ENCODE data around the gene NRXN3.

NRXN3 gene

DNA sequence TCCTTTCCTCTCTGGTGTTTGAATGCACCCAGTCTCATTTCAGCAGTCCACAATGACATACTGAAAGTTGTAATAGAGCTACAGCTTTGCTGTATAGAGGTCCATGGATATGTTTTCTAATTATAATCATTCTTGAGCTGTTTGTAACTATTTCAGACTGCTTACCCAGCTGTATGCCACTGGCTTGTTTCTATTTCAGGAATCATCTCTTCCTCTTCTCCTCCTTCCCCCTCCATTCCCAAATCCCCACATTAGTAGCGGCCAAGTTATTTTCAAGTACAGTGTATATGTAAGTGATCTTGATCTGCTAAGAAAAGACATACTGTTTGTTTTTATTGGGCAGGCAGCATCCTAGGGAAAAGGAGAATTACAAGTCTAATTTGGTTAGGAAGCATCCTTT lies 1266.2 kb downstream of the NRXN3 start:
- Histone ChIP-seq H3K4me3 (ENCODE audit: low read length) (no peak overlapping the region), H3K36me3 (ENCODE audit: insufficient read depth, low read length) (no peaks in the 10 kb centered on the region), H3K4me1 (ENCODE audit: insufficient read depth, low read length) (peaks cover 36% of the 10 kb centered on the region), H3K27me3 (ENCODE audit: insufficient read depth, low read length) (no peaks in the 10 kb centered on the region), H3K9ac (ENCODE audit: low read depth, low read length) (no peak overlapping the region), H3K9me3 (ENCODE audit: insufficient read depth, low read depth, low read length) (no peaks in the 10 kb centered on the region), H3K27ac (ENCODE audit: low read depth, low read length) (no peak overlapping the region)
- 100% methylated on average over 1 of the region's 1 CpG for WGBS

DNA sequence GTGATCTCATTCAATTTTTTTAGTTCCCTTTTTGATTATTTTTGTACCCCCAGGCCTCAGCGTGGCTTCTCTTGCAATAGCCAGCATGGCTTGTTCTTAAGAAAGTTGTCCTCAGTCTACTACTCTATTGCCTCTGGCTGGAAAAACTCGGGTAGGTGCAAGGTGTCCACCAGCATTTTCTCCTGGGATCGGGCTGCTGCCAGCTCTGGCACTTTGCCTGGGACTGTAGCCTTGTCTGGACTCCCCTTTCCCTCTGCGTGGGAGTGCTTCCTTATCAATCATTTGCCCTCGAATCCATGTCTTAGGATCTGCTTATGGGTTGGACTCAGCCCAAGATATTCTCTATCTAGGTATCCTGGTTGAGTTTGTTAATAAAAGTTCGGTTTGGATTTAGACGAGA lies 1267.8 kb downstream of the NRXN3 start:
- Histone ChIP-seq H3K9ac (ENCODE audit: low read depth, low read length) (no peak overlapping the region), H3K9me3 (ENCODE audit: insufficient read depth, low read depth, low read length) (no peaks in the 10 kb centered on the region), H3K36me3 (ENCODE audit: insufficient read depth, low read length) (no peaks in the 10 kb centered on the region), H3K4me1 (ENCODE audit: insufficient read depth, low read length) (peaks cover 36% of the 10 kb centered on the region), H3K27me3 (ENCODE audit: insufficient read depth, low read length) (no peaks in the 10 kb centered on the region), H3K4me3 (ENCODE audit: low read length) (no peak overlapping the region), H3K27ac (ENCODE audit: low read depth, low read length) (no peak overlapping the region)
- WGBS: 92% methylated on average over 7 of the region's 7 CpGs

DNA sequence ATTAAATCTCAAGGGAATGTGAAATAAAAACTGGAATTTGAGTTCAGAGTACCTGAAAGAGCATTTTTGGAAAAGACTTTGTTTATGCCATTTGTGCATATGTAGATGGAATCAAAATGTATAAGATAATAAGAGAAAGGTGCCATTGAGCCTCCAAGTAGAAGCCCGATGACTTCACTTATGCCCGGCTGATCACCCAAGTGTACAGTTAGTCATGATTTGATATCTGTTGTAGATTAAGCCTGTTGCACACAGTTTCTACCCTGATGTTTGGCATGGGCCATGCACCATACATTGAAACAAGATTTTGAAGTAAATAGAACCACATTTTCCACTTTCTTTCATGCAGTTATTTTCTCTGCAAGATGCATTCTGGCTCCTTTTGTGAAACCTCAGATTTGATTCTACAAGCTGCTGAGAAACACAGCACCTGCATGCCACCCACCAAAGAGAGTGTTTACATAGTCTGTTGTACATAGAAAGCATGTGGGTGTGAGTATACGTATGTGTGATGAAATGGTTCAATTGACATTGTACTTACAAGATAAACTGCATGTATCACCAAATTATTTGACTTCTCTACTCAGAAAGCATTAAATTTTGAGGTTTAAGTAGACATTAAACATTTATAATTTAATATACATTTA lies 1268.6 kb downstream of the NRXN3 start:
- H3K4me1 ChIP-seq (ENCODE audit: insufficient read depth, low read length): peaks cover 36% of the 10 kb centered on the region
- no peaks in the 10 kb centered on the region for H3K9me3 ChIP-seq (ENCODE audit: insufficient read depth, low read depth, low read length)
- H3K27ac ChIP-seq (ENCODE audit: low read depth, low read length): no peak overlapping the region
- no peak overlapping the region for H3K4me3 ChIP-seq (ENCODE audit: low read length)
- no peak overlapping the region for H3K9ac ChIP-seq (ENCODE audit: low read depth, low read length)
- WGBS: 97% methylated on average over 2 of the region's 3 CpGs
- no peaks in the 10 kb centered on the region for H3K36me3 ChIP-seq (ENCODE audit: insufficient read depth, low read length)
- H3K27me3 ChIP-seq (ENCODE audit: insufficient read depth, low read length): no peaks in the 10 kb centered on the region

DNA sequence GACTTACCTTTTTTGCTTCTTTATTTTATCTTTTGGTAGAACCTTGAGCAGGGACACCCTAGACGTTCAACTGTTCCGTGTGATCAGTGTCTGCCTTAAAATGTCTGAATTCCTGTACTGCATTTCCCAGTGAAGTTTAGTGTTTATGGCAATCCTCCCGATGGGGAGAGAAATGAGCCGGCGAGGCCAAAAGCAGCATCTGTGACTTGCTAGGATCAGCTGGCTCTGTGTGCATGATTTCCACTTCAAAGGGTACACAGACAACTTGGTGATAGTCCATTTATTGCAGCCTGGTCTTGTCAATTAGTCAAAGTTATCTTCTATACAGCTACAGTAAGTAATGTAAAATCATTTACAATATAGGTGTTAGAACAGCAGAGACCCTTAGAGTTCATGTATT lies 1272.6 kb downstream of the NRXN3 start:
- 91% methylated on average over 5 of the region's 5 CpGs for WGBS
- H3K36me3 ChIP-seq (ENCODE audit: insufficient read depth, low read length): no peaks in the 10 kb centered on the region
- H3K4me3 ChIP-seq (ENCODE audit: low read length): no peak overlapping the region
- H3K9me3 ChIP-seq (ENCODE audit: insufficient read depth, low read depth, low read length): no peaks in the 10 kb centered on the region
- H3K9ac ChIP-seq (ENCODE audit: low read depth, low read length): no peak overlapping the region
- H3K4me1 ChIP-seq (ENCODE audit: insufficient read depth, low read length): peaks cover 21% of the 10 kb centered on the region
- no peaks in the 10 kb centered on the region for H3K27me3 ChIP-seq (ENCODE audit: insufficient read depth, low read length)
- no peak overlapping the region for H3K27ac ChIP-seq (ENCODE audit: low read depth, low read length)

DNA sequence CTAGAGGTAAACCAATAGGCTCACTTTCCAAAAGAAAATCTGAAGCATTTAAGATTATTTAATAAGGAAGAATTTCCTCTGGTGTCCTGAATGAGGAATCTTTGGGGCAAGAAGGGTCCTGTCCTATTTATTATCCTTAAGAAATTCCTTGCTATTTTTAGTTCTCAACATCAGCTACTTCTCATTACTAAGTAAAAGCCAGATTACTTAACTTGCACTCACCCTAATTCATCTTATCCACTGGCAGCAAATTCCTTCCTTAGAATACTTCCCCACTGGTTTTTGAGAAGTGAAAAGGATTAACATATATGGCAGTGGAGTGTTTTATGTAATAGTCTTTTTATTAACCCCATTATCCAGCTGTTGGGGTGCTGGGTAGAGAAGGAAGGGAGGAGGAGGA lies 1273.4 kb downstream of the NRXN3 start:
- Histone ChIP-seq H3K27ac (ENCODE audit: low read depth, low read length) (no peak overlapping the region), H3K4me1 (ENCODE audit: insufficient read depth, low read length) (peaks cover 19% of the 10 kb centered on the region), H3K36me3 (ENCODE audit: insufficient read depth, low read length) (no peaks in the 10 kb centered on the region), H3K4me3 (ENCODE audit: low read length) (no peak overlapping the region), H3K9ac (ENCODE audit: low read depth, low read length) (no peak overlapping the region), H3K27me3 (ENCODE audit: insufficient read depth, low read length) (no peaks in the 10 kb centered on the region), H3K9me3 (ENCODE audit: insufficient read depth, low read depth, low read length) (no peaks in the 10 kb centered on the region)

DNA sequence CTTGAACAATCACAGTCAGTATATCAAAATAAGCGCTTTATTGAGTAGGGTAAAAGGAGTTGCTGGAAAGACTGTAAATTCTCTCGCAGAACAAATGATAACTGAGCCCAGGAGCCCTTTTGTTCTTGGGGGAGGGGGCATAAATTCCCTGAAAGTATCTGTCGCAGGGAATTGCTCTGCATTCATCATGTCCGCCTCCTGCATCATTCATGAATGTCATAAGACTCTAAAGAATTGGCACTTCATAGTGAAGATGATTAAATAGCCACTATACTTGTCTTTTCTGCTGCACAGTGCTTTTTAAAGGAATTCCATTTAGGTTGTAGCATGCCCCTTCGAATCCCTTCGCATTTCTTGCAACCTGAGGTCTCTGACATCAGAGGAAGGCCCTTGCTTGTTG lies 1278.8 kb downstream of the NRXN3 start:
- Histone ChIP-seq H3K4me1 (ENCODE audit: insufficient read depth, low read length) (no peaks in the 10 kb centered on the region), H3K9me3 (ENCODE audit: insufficient read depth, low read depth, low read length) (no peaks in the 10 kb centered on the region), H3K27me3 (ENCODE audit: insufficient read depth, low read length) (no peaks in the 10 kb centered on the region), H3K9ac (ENCODE audit: low read depth, low read length) (no peak overlapping the region), H3K27ac (ENCODE audit: low read depth, low read length) (no peak overlapping the region), H3K4me3 (ENCODE audit: low read length) (no peak overlapping the region), H3K36me3 (ENCODE audit: insufficient read depth, low read length) (no peaks in the 10 kb centered on the region)
- 95% methylated on average over 6 of the region's 6 CpGs for WGBS

DNA sequence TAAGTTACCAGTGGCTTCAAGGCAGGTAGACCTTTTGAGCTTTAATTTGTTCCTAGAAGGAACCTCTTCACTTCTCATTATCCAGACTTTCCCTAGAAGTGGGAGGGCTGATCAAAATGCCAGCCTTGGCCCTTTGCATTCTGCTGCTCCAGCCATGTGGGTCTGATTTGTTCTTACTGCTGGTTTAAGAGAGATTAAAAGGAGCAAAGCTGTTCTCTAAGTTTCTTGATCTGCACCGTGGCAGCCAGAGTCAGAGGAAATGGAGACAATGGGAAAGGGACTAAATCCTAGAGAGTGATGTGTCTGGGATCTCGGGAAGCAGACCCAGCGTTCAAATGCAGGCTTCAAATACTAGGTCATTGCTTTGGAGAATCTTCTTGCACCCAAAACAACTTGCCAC lies 1281.4 kb downstream of the NRXN3 start:
- no peaks in the 10 kb centered on the region for H3K27me3 ChIP-seq (ENCODE audit: insufficient read depth, low read length)
- no peaks in the 10 kb centered on the region for H3K36me3 ChIP-seq (ENCODE audit: insufficient read depth, low read length)
- no peaks in the 10 kb centered on the region for H3K9me3 ChIP-seq (ENCODE audit: insufficient read depth, low read depth, low read length)
- H3K27ac ChIP-seq (ENCODE audit: low read depth, low read length): no peak overlapping the region
- no peak overlapping the region for H3K9ac ChIP-seq (ENCODE audit: low read depth, low read length)
- 86% methylated on average over 3 of the region's 3 CpGs for WGBS
- H3K4me3 ChIP-seq (ENCODE audit: low read length): no peak overlapping the region
- no peaks in the 10 kb centered on the region for H3K4me1 ChIP-seq (ENCODE audit: insufficient read depth, low read length)

DNA sequence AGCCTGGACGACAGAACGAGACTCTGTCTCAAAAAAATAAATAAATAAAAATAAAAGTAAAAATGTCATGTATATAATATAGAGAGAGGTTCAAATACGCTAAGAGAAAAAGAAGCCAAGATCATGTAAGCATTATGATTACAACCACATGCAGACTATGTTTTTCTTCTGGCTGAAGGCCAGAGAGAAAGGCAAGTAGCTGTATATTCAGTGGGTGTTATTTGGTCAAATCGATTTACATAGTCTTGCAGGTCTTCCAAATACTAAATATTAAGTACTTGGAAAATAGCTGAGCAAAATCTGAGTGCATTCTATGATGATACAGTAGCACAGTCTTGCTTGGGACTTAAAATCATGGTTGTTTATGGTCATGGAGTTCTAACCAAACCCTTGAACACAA lies 1283.1 kb downstream of the NRXN3 start:
- Histone ChIP-seq H3K9me3 (ENCODE audit: insufficient read depth, low read depth, low read length) (no peaks in the 10 kb centered on the region), H3K4me3 (ENCODE audit: low read length) (no peak overlapping the region)

DNA sequence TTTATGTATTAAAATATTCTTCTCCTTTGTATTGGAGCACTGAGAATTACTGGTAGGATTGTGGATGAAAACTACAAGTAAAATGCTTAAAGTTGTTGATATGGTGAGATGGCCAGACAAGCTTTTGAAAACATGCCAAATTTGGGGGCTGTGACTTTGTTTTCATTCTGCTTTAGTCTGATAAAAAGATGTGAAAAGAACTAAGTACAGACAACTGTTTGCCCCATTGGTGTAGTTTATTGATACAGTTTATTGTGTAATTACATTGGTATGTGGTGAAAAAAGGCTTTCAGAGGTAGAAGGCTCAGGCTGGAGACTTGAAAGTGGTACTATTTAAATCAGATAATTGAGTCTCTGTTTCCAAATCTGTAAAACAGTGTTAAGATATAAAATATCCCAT lies 1294.3 kb downstream of the NRXN3 start:
- Histone ChIP-seq H3K27ac (ENCODE audit: low read depth, low read length) (no peak overlapping the region), H3K4me1 (ENCODE audit: insufficient read depth, low read length) (peaks cover 21% of the 10 kb centered on the region), H3K9me3 (ENCODE audit: insufficient read depth, low read depth, low read length) (no peaks in the 10 kb centered on the region), H3K27me3 (ENCODE audit: insufficient read depth, low read length) (no peaks in the 10 kb centered on the region), H3K36me3 (ENCODE audit: insufficient read depth, low read length) (no peaks in the 10 kb centered on the region), H3K9ac (ENCODE audit: low read depth, low read length) (no peak overlapping the region), H3K4me3 (ENCODE audit: low read length) (no peak overlapping the region)

More for the DNA sequence above, 1283.1 kb downstream of the NRXN3 start:
- Histone ChIP-seq H3K36me3 (ENCODE audit: insufficient read depth, low read length) (no peaks in the 10 kb centered on the region), H3K4me1 (ENCODE audit: insufficient read depth, low read length) (no peaks in the 10 kb centered on the region), H3K9ac (ENCODE audit: low read depth, low read length) (no peak overlapping the region), H3K27me3 (ENCODE audit: insufficient read depth, low read length) (no peaks in the 10 kb centered on the region), H3K27ac (ENCODE audit: low read depth, low read length) (no peak overlapping the region)
- 100% methylated on average over 1 of the region's 4 CpGs for WGBS

DNA sequence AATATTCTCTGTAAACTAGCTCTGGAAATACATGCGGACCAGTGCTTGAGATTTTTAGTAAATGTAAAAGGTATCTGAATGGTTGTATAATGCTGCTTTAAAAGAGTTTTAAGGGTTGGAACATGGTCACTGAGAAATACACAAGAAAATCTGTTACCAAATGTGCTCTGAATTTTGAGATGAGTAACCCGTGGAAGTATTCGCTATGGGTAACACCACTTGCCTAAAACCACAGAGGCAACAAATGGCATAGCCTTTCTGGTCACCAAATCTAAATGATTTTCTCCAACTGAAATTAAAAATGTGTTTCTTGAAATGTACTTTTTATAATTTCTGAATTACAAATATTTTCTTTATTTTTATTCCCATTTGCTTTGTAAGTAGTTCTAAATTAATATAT lies 1295.5 kb downstream of the NRXN3 start:
- Histone ChIP-seq H3K4me1 (ENCODE audit: insufficient read depth, low read length) (peaks cover 19% of the 10 kb centered on the region), H3K9me3 (ENCODE audit: insufficient read depth, low read depth, low read length) (no peaks in the 10 kb centered on the region), H3K4me3 (ENCODE audit: low read length) (no peak overlapping the region), H3K27me3 (ENCODE audit: insufficient read depth, low read length) (no peaks in the 10 kb centered on the region), H3K27ac (ENCODE audit: low read depth, low read length) (no peak overlapping the region), H3K36me3 (ENCODE audit: insufficient read depth, low read length) (no peaks in the 10 kb centered on the region), H3K9ac (ENCODE audit: low read depth, low read length) (no peak overlapping the region)
- 97% methylated on average over 3 of the region's 3 CpGs for WGBS

DNA sequence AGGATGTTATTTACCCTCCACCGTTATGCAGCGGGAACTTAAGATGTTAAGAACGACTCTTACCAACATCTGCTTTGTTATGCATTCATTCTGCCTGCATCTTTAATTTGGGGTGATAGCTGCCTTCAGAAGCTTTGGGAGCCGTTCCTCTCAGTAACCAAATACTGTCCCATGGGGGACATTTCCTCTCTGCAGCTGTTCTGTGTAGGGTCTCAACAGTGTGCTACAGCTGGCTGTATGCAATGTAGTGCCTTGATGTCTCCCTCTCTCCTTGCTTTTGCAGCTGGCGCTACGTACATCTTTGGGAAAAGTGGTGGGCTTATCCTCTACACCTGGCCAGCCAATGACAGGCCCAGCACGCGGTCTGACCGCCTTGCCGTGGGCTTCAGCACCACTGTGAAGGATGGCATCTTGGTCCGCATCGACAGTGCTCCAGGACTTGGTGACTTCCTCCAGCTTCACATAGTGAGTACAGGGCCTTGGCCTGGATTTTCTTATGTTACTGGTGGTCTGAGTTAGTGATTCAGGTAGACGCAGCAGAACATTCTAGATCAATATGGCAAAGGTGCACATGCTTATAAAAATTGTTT lies 1296.9 kb downstream of the NRXN3 start:
- Histone ChIP-seq H3K4me1 (ENCODE audit: insufficient read depth, low read length) (peaks cover 14% of the 10 kb centered on the region), H3K9me3 (ENCODE audit: insufficient read depth, low read depth, low read length) (no peaks in the 10 kb centered on the region), H3K4me3 (ENCODE audit: low read length) (no peak overlapping the region), H3K9ac (ENCODE audit: low read depth, low read length) (no peak overlapping the region), H3K36me3 (ENCODE audit: insufficient read depth, low read length) (no peaks in the 10 kb centered on the region), H3K27me3 (ENCODE audit: insufficient read depth, low read length) (no peaks in the 10 kb centered on the region), H3K27ac (ENCODE audit: low read depth, low read length) (no peak overlapping the region)
- 88% methylated on average over 13 of the region's 13 CpGs for WGBS

DNA sequence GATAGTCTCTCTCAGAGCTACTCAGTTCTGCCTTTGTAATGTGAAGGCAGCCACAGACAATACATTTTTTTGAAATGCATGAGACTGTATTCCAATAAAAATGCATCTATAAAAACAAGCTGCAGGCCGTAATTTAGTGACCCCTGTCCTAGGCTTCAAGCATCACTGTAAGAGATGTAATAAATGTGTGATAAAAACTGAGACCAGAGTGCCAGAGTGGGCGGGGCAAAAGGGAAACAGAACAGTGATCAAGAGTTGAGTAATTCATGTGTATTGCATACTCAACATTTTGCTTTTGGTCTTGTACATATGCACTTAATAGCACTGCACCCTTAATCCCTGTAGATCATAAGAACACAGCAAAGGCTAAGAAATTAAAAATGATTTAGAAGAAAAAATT lies 1297.7 kb downstream of the NRXN3 start:
- Histone ChIP-seq H3K9ac (ENCODE audit: low read depth, low read length) (no peak overlapping the region), H3K27ac (ENCODE audit: low read depth, low read length) (no peak overlapping the region), H3K9me3 (ENCODE audit: insufficient read depth, low read depth, low read length) (no peaks in the 10 kb centered on the region), H3K4me3 (ENCODE audit: low read length) (no peak overlapping the region), H3K27me3 (ENCODE audit: insufficient read depth, low read length) (no peaks in the 10 kb centered on the region), H3K4me1 (ENCODE audit: insufficient read depth, low read length) (peaks cover 22% of the 10 kb centered on the region), H3K36me3 (ENCODE audit: insufficient read depth, low read length) (no peaks in the 10 kb centered on the region)
- 89% methylated on average over 2 of the region's 2 CpGs for WGBS

All from HUES64 (cell line).